C4-2B (cell line): ENCODE results near the gene RXFP3.

Source experiments
- CTCF ChIP-seq: fragments of 450-650 bp; conservative IDR thresholded peaks from 2 replicates; pipeline ENCODE4 v1.5.1; 2017; ENCODE audit warnings: mild to moderate bottlenecking
- ZFX ChIP-seq: fragments of 450-650 bp; IDR thresholded peaks from 2 replicates; pipeline ENCODE4 v1.6.1; 2017

DNA sequence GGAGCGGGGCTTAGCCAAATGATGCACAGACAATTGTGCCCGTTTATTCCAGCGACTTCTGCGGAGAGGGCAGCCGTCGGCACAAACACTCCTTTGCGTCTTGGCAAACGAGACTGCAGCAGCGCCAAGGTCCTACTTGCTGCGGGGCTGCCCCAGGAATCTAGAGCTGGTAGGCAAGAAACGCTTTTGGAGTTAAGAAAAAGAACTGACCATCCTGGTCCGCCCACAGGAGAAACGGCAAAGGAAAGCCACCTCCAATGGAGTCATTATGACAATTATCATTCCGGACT, 2.3 kb downstream of the RXFP3 start:
- TF ChIP-seq CTCF (no peak), ZFX (no peak)
